CD4-positive, alpha-beta T cell treated with Interleukin-15 for 4 hours (primary cell): ENCODE results near the gene WDFY4.

Source experiments
- DNase-seq: peaks from one replicate; pipeline ENCODE4 v3.0.0-alpha.2; 2020; ENCODE audit warnings: low spot score

WDFY4 gene

DNA sequence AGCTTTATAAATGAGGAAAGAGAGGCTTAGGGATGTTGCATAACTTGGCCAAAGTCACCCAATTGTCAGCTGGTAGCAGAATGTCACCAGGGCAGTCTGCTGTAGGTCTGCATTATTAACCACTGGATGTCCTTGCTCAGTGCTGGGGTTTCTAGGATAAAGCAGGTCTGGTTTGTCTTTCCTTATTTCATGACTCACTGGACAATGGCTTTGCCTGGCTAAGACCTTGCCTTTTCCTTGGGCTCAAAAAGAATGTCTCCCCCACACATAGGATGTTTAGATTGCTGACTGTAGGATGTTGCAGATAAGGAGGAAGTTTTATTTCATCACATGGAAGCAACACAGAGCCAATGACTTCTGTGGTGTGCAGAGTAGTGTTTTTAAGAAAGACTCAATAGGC lies 29.4 kb downstream of the WDFY4 start:
- DNase-seq = no peak

DNA sequence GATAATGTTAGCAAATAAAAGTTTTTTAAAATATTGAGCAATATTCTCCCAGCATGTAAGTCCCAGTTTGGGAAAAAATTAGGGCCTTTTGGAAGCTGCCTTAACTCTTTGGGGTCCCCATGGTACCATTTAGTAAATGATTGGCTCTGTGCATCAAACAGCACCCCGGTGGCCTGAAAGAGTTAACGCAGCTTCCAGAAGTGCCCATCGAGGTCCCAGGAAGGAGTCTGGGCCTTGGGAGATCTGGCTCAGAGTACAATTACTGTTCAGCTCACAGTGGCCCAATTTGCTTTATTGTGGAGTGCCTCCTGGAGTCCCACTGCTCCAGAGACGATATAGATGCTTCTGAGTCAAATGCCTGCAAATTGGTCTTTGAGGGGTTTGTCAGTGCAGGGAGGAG lies 31.7 kb downstream of the WDFY4 start:
- no peak for DNase-seq

DNA sequence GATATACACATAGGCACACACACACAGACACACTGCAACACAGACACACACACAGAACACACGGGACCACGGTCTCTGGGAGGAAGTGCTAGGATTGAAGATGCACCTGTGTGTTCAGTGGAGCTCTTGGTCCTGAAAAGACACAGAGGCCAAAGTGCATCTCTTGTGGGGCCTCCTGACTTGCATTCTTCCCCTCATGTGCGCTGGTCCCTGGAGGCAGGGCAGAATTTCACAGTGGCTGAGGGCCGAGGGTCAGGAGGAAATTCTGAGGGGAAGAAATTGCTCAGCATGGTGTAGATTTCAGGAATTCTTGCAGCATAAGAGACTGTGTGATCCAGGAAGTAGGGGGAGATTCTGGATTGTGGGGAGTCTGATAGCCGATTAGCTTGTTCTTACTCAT lies 35.9 kb downstream of the WDFY4 start:
- DNase-seq = no peak

DNA sequence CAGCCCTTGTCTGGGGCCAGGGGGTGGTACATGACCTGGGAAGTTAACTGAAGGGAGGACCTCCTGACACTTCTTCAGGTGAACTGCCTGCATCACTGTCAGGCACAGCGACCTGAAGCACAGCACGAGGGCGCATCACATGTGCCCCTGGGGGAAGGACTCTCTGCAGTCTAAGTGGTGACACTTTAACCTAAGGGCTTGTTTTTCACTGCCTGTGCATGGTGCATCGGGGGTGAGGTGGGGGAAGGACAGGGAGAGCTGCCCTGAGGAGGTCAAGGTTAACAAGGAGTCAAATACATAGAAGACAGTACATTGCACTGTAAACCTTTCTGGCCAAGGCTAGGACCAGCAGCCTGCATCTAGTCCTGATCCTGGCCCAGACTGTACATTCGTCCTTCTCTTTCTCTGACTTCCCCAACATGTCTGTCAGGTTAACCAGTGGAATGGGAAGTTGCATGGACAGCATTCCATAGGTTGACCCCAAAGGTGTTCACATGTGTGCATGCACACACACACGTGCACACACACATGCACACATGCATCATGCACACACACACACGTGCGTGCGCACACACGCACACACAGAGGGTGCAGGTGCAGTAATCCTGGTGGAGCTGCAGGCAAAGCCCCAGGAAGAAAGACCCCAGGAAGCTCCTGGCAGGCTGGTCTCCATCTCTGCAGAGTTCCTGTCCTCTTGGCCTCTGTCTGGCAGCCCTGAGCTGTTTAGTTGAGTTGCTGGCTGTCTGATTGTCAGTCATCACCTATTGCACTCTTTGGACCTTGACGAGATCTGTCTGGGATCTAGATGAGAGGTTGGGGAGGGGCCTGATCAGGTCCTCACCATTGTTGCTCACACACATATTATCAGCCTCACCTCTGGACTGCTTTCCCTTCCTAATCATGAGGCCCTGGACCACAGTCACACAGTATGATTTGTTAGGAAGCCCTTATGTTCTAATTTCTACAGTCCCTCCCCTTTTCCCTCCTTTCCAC lies 37.8 kb downstream of the WDFY4 start:
- DNase-seq = no peak

DNA sequence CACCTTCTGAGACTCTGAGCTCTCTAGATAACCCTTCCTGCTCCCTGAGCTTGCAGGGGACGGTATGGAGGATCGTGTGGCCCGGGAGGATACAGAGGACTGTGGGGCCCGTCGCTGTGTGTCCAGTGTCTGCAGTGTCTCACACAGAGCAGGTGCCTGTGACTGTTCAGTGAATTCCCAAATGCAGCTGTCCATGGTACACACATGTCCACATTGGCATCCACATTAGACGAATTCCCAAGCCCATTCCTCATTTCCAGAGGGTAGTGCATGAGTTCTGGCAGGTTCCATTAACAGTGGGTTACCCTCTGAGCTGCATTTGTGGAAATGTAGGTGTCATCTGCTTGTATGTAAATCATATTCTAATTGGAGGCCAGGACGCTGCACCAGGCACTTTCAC lies 39.5 kb downstream of the WDFY4 start:
- DNase-seq = no peak

DNA sequence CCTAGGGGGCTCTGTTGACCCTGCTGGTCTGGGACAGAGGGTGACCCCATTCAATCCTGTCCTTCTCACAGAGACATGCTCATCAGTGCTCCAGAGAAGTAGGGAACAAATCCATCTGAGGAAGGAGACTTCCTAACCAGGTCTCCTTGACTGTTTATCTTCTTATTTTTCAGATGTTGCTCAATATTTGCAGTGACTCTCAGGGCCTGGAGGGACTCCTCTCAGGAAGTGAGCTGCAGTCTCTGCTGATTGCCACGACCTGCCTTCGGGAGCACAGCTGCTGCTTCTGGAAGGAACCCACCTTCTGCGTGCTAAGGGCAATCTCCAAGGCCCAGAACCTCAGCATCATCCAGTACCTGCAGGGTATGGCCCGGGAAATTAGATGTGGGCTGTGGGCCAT lies 41.0 kb downstream of the WDFY4 start:
- no peak for DNase-seq

DNA sequence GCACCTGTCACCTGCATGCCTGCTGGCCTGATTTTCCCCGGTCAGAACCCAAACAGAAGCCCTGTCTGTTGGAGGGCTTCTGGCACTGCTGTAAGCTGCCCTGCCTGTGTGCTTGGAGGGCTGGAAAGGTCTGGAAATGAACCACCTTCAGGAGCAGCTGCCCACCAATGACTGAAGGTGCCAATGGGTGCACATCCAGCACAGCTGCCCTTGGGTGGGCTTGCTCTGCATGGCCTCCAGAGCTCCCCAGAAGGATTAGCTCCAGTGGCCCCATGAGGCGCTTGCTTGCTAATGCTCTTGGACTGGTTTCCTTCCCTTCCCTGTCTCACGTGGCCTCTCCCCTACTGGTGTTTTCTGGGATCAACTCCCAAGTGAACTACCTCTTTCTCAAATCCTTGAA lies 43.2 kb downstream of the WDFY4 start:
- no peak for DNase-seq

DNA sequence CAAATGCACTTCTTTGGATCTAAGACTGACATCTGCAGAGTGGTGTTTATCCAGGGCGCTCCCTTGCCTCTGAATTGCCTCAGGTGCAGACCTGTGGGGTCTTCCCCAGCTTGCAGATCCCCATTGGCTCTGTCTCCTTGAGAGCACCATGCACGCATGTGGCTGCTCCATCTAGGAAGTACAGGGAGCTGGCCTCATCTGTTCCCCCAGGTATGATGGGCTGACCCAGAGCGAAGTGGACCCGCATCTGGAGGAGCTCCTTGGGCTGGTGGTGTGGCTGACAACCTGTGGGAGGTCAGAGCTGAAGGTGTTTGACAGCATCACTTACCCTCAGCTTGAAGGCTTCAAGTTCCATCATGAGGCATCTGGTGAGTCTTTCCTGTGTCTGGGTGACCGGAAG lies 44.5 kb downstream of the WDFY4 start:
- no peak for DNase-seq

DNA sequence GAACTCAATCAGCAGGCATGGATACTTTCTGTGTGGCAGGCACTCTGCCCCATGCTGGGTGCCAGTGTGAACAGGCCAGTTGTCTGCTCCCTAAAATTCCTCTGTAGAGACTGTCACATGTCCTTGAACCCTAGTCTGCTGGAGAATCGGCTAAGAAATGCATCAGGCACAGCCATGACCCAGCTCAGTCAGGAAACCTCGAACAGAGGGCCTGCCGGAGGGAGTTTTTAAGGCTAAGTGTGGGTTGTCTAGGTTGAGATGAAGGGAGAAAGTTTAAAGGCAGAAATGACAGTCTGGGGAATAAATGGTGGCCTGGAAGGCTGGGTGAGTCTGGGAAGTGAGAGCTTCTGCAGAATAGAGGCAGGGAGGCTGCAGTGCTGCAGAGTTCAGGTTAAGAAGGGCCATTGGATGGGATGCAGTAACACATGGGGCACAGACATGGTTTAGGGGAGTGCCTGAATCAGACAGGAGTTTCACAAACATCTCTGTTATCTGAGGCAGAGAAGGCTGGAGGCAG lies 45.3 kb downstream of the WDFY4 start:
- DNase-seq = no peak

DNA sequence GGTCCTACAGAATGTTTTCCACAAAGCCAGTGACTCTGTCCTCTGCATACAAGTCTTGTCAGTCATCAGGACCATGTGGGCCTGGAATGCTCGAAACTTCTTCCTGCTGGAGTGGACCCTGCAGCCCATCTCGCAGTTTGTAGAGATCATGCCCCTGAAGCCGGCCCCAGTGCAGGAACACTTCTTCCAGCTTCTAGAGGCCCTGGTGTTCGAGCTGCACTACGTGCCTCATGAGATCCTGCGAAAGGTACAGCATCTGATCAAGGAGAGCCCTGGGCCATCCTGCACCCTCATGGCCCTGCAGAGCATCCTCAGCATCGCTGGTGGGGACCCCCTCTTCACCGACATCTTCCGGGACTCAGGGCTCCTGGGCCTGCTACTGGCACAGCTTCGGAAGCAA lies 46.5 kb downstream of the WDFY4 start:
- no peak for DNase-seq

DNA sequence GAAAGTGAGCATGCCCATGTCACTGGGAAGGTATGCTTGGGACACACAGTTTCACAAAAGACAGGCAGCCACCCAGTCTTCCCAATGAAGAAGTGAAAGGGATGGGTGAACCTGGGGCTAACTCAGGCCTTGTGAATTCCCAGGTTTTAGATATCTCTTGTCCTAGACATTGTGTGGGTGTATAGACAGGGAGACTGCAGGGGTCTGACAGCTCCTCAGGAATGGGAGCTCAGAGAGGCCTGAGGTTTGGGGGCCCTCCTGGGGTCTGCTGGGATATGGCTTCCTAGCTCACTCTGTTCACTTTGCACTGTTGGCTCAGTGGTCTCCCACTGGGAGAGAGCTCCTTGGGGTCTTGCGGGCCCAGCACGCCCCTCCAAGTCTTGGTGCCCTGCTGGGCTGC lies 47.0 kb downstream of the WDFY4 start:
- DNase-seq = no peak

DNA sequence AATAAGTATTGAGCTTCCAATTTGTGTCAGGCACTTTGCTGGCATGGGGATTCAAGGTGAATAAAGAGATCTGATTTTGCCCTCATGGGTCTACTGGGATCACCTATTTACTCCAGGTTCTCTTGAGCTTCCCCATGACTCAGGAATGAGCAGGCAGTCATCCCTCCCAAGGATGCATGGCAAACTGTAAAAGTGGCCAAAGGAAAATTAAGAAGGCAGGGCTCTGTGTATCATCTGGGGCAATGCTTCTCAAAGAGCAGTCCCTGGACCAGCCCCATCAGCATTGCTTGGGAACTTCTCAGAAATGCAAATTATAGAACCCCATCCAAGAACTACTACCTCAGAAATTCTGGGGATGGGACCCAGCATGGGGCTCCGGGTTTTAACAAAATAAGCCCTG lies 48.7 kb downstream of the WDFY4 start:
- DNase-seq = no peak

DNA sequence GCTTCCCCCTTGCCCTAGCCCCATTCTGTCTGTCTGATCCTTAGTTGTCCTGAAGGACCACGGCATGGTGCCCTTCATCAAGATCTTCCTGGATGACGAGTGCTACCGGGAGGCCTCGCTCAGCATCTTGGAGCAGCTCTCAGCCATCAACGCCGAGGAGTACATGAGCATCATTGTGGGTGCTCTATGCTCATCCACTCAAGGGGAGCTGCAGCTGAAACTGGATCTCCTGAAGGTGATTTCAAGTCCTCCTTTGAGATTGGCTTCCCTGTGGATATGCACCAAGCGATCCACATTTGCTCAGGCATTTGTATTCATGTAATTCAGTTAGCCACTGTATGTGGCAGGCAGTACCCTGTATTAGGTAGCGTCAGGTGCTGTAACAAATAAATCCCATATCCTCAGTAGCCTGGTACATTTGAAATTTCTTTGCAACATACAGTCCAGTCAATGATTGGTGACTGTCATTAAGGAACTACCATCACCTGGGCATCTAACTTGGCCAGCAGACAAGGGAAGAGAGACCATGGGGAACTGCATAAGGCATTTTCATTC lies 51.2 kb downstream of the WDFY4 start:
- DNase-seq = no peak

DNA sequence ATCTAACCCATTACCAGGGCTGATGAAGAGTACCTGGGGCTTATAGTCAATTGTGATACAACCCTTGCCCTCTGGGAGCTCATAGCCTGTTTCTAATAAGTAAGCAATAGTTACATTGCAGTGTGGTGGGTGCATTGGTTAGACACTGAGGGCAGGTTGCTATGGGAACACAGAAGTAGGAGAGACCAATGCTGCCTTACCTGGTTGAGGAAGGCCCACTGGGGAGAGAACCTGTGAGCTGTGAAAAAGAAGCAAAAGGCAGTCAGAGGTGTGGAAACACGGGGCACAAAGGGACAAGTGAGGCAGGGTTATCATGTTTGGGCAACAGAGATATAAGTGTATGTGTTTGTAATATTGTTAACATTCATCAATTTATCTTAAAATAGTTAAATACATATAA lies 51.9 kb downstream of the WDFY4 start:
- no peak for DNase-seq

DNA sequence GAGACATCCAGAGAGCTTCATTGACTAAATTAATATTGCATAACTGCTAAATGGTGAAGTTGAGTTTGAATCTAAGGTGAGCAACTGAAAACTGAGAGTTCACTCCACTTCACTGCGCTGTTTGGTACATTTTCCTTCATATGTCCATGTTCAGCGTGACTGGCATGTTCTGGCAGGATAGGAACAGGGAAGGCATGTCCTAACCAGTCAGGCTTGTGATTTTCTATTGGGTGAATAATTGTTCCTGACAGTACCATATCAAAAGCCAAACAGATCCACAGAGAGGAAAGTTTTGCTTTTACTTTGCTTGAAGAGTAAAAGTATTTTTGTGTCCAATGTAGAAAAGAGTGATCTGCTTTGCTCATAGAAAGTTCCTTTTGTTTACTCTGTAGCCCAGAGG lies 53.2 kb downstream of the WDFY4 start:
- DNase-seq = no peak

DNA sequence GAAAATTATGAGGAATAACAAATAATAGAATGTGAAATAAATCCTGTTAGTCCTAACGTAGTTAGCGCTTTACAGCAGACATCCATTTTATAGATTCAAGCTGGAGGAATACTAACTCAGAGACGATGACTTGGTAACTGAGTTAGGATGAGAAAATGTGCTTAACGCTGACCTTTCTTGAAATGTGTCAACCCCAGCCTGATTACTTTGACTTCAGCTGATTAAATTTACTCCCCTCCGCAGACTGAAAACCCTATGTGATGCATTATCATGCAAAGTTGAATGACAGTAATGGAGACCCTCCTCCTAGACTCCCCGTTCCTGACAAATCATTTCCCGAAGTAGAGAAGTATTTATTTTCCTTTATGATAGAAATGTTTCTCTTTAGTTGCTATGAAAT lies 54.5 kb downstream of the WDFY4 start:
- no peak for DNase-seq

DNA sequence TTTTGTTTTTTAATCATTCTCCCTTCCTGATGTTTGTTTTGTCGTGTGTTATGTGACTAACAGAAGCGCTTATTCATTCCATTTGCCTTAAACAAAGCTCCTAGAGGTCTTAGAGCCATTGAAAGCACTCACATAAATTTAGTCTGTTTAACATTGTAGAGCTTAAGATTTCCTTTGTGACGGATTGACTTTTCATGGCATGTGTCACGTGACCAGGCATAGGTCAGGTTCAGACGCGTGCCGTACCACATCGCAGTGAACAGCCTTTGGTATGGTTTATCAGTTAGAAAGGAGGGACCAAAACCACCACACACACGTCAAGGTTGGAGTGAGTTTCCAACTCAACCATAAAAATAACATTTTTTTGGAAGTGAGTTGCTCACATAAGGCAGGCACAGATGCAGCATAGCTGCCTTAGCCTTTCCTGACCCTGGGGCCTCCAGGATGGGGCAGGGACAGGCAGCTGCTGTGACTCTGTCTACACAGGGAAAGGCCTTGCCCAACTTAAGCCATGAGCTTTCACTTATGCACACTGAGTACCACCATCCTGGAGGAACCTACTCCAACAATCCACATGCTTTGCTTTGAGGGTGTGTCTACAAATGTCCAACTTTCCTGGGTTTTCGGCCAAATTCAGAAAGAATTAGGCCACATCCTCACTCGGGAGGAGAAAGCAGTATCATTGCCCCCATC lies 55.5 kb downstream of the WDFY4 start:
- DNase-seq = no peak

DNA sequence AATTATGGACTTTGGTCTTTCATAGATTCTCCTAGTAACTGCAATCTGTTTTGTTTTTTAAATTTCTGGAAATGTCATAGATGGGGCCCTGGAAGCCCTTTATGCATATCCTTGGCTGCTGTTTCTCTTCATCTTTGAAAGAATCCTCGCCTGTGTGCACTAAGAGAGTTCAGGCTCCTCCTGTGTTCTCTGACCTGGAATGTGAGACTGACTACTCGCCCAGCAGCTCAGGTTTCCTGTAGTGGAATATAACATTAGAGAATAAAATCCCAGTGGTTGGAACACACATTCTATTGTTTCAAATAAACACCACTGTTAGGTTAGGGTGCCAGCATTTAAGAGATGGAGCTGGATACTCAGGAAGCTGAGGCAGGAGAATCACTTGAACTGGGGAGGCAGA lies 56.3 kb downstream of the WDFY4 start:
- no peak for DNase-seq

DNA sequence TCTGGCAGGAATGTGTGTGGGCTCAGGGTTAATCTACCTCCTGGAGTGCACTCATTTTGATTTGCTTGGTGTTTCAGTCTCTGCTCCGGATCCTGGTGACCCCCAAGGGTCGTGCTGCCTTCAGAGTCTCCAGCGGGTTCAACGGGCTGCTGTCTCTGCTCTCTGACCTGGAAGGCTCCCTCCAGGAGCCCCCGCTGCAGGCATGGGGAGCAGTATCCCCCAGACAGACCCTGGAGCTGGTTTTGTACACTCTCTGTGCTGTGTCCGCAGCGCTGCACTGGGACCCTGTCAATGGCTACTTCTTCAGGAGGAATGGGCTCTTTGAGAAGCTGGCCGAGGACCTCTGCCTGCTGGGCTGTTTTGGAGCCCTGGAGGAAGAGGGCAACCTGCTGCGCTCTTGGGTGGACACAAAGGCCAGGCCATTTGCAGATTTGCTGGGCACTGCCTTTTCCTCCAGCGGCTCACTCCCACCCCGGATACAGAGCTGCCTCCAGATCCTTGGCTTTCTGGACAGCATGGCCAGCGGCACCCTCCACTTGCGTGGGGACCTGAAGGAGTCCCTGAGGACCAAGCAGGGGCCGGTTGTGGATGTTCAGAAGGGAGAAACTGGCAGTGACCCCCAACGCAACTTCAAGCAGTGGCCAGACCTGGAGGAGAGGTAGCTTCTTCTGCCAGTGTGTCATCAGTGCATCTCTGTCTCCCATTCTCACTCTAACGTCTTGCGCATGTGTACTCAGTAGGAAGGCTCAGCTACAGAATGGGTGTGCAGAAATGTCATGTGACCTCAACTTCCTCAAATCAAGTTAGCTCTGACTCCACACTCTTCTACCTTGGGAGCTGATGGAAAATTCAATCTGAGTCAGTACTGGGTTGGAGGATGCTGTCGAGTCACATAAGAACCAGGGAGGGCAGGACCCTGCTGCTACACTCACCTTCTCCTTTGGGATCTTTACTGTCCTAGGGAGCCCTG lies 58.5 kb downstream of the WDFY4 start:
- DNase-seq = no peak

DNA sequence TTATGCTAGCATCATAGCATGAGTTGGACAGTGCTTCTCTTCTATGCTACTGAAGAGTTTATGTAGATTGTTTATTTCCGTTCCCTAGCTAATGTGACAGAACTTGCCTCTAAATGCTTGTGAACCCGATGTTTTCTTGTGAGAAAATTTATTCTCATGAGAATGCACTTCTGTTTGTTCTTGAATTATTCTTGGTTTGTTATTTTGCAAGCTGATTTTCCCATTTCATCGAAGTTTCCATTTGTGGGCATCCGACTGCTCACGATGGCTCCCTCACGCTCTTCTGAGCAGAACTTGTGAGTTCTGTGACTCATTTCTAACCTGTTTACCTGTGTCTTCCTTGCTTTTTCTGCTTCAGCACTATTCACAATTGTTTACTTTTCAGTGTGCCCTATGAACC lies 59.9 kb downstream of the WDFY4 start:
- DNase-seq = no peak

DNA sequence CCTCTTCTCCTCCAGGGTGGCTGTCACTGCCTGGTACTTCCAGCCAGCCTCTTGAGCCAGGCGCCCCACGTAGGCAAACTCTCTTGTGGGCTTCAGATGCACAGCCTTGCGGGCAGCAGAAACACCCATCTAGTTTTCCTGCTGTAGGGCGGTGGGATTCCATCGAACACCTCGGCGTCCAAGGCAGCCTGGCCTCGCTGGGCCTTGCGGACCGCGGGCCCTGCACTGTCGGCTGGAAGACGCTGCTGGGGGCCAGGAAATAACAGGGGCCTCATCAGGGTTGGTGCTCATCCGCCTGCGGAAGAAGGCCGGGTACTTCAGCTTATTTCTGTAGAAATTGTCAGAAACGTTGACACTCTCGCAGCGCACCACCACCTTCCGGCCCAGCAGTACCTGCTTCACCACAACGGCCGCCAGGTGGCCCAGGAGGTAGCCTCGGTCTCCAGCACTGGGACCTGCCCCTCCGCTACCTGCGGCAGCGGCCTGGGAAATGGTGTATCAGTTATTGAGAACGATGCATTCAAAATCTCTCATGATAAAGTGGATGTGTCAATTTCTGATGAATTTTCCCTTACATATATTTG lies 61.1 kb downstream of the WDFY4 start:
- no peak for DNase-seq
